ENCODE data around the gene CPB2.
A peak's percentile ranks its signal among the peaks of the same experiment; 100 is the strongest.

CPB2 gene

DNA sequence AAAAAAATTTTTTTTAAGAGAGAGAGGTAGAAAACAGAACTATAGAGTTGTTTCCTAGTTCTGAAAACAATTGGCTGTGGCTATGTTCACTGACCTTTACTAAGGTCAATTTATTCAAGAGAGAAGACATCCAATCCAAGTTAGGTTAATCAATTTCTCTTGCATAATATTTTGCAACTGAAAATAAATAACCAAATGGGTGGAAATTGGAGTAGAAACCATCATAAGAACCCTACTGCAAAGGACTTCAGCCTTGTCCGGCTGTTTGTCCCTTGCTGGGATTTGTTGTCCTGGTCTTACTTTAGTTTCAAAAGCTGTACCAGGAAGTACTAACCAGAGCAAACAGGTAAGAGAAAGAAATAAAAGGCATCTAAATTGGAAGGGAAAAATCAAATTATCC lies 29.0 kb downstream of the CPB2 start:
- H4K20me1 ChIP-seq (ENCODE audit: insufficient read depth, low read length, poor library complexity, severe bottlenecking), result no peaks in the 10 kb centered on the region
- H3K4me3 ChIP-seq (ENCODE audit: low read length, poor library complexity, severe bottlenecking), result no peak overlapping the region

GRCh38 chr13:46071590-46072249 lies 33.1 kb downstream of the CPB2 start:
- Histone ChIP-seq H3K9ac (ENCODE audit: low read depth, low read length, poor library complexity, severe bottlenecking) (peak overlapping the region; percentile 27), H3K79me2 (ENCODE audit: insufficient read depth, low read length) (no peaks in the 10 kb centered on the region), H3K36me3 (ENCODE audit: insufficient read depth, low read length) (no peaks in the 10 kb centered on the region), H3K4me1 (ENCODE audit: insufficient read depth, low read length, poor library complexity, severe bottlenecking) (peaks cover 35% of the 10 kb centered on the region), H2AFZ (ENCODE audit: low read length) (peak overlapping the region; percentile 28; the same call in 1 of the 2 replicates), H3F3A (ENCODE audit: low read depth) (peaks cover 4% of the 10 kb centered on the region; the same call in 1 of the 2 replicates), H3K9me3 (ENCODE audit: insufficient read depth, low read depth, low read length) (no peaks in the 10 kb centered on the region), H3K4me3 (ENCODE audit: low read length, poor library complexity, severe bottlenecking) (no peak overlapping the region), H3K9me2 (replicated peaks; ENCODE audit: low read depth, low read length) (no peaks in the 10 kb centered on the region), H3K4me2 (ENCODE audit: low read depth, low read length, poor library complexity, severe bottlenecking) (peak overlapping the region; percentile 1), H3K27me3 (ENCODE audit: insufficient read depth, low read length, poor library complexity, severe bottlenecking) (no peaks in the 10 kb centered on the region), H4K20me1 (ENCODE audit: insufficient read depth, low read length, poor library complexity, severe bottlenecking) (no peaks in the 10 kb centered on the region)
- no peak for TF ChIP-seq EZH2phosphoT487 (IDR thresholded peaks at IDR 0.05; ENCODE audit: borderline replicate concordance)
- TF ChIP-seq, protein P1, sequence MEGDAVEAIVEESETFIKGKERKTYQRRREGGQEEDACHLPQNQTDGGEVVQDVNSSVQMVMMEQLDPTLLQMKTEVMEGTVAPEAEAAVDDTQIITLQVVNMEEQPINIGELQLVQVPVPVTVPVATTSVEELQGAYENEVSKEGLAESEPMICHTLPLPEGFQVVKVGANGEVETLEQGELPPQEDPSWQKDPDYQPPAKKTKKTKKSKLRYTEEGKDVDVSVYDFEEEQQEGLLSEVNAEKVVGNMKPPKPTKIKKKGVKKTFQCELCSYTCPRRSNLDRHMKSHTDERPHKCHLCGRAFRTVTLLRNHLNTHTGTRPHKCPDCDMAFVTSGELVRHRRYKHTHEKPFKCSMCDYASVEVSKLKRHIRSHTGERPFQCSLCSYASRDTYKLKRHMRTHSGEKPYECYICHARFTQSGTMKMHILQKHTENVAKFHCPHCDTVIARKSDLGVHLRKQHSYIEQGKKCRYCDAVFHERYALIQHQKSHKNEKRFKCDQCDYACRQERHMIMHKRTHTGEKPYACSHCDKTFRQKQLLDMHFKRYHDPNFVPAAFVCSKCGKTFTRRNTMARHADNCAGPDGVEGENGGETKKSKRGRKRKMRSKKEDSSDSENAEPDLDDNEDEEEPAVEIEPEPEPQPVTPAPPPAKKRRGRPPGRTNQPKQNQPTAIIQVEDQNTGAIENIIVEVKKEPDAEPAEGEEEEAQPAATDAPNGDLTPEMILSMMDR (conservative IDR thresholded peaks at IDR 0.05; ENCODE audit: low read length), result peak; percentile 74

More for the DNA sequence above, 29.0 kb downstream of the CPB2 start:
- Histone ChIP-seq H3F3A (ENCODE audit: low read depth) (peaks cover 11% of the 10 kb centered on the region), H3K9ac (ENCODE audit: low read depth, low read length, poor library complexity, severe bottlenecking) (no peak overlapping the region), H3K4me2 (ENCODE audit: low read depth, low read length, poor library complexity, severe bottlenecking) (no peak overlapping the region), H3K36me3 (ENCODE audit: insufficient read depth, low read length) (no peaks in the 10 kb centered on the region), H3K79me2 (ENCODE audit: insufficient read depth, low read length) (no peaks in the 10 kb centered on the region), H3K9me3 (ENCODE audit: insufficient read depth, low read depth, low read length) (no peaks in the 10 kb centered on the region), H3K9me2 (replicated peaks; ENCODE audit: low read depth, low read length) (no peaks in the 10 kb centered on the region), H3K27me3 (ENCODE audit: insufficient read depth, low read length, poor library complexity, severe bottlenecking) (no peaks in the 10 kb centered on the region), H2AFZ (ENCODE audit: low read length) (no peak overlapping the region), H3K4me1 (ENCODE audit: insufficient read depth, low read length, poor library complexity, severe bottlenecking) (peaks cover 60% of the 10 kb centered on the region)
- TF ChIP-seq, protein P1 (conservative IDR thresholded peaks at IDR 0.05; ENCODE audit: low read length), result no peak
- TF ChIP-seq EZH2phosphoT487 (IDR thresholded peaks at IDR 0.05; ENCODE audit: borderline replicate concordance), result no peak

- H3K4me3 ChIP-seq (ENCODE audit: low read length, poor library complexity, severe bottlenecking), result no peak overlapping the region
- no peak overlapping the region for H3K4me2 ChIP-seq (ENCODE audit: low read depth, low read length, poor library complexity, severe bottlenecking)
- no peaks in the 10 kb centered on the region for H3K27me3 ChIP-seq (ENCODE audit: insufficient read depth, low read length, poor library complexity, severe bottlenecking)
- H3K4me1 ChIP-seq (ENCODE audit: insufficient read depth, low read length, poor library complexity, severe bottlenecking), result peaks cover 22% of the 10 kb centered on the region
- H2AFZ ChIP-seq (ENCODE audit: low read length), result no peak overlapping the region
- TF ChIP-seq EZH2phosphoT487 (IDR thresholded peaks at IDR 0.05; ENCODE audit: borderline replicate concordance), result no peak
- TF ChIP-seq, protein P1 (conservative IDR thresholded peaks at IDR 0.05; ENCODE audit: low read length), result no peak
- H3K9ac ChIP-seq (ENCODE audit: low read depth, low read length, poor library complexity, severe bottlenecking), result no peak overlapping the region
- no peaks in the 10 kb centered on the region for H4K20me1 ChIP-seq (ENCODE audit: insufficient read depth, low read length, poor library complexity, severe bottlenecking)
- no peaks in the 10 kb centered on the region for H3K9me2 ChIP-seq (replicated peaks; ENCODE audit: low read depth, low read length)
- no peaks in the 10 kb centered on the region for H3K36me3 ChIP-seq (ENCODE audit: insufficient read depth, low read length)
- no peaks in the 10 kb centered on the region for H3F3A ChIP-seq (ENCODE audit: low read depth)
- H3K79me2 ChIP-seq (ENCODE audit: insufficient read depth, low read length), result 0 out of 2 replicates have a peak, but pooled peaks cover 4% of the 10 kb centered on the region
- H3K9me3 ChIP-seq (ENCODE audit: insufficient read depth, low read depth, low read length), result no peaks in the 10 kb centered on the region
Observed at GRCh38 chr13:46063292-46063691, 41.5 kb downstream of the CPB2 start.

Data from Loucy (cell line).